ENCODE data around the gene MBNL1. TPM values are rescaled to one million over a fixed set of nuclear protein-coding genes. Genes with fewer than 3 reads are reported as not detected.

Gene MBNL1
- total and polyA plus RNA-seq, 2 of the 13 experiments (the other 11 are each of a cell fraction or from before 2014, with no cell fraction given) = 27.1 to 55.4 TPM

DNA sequence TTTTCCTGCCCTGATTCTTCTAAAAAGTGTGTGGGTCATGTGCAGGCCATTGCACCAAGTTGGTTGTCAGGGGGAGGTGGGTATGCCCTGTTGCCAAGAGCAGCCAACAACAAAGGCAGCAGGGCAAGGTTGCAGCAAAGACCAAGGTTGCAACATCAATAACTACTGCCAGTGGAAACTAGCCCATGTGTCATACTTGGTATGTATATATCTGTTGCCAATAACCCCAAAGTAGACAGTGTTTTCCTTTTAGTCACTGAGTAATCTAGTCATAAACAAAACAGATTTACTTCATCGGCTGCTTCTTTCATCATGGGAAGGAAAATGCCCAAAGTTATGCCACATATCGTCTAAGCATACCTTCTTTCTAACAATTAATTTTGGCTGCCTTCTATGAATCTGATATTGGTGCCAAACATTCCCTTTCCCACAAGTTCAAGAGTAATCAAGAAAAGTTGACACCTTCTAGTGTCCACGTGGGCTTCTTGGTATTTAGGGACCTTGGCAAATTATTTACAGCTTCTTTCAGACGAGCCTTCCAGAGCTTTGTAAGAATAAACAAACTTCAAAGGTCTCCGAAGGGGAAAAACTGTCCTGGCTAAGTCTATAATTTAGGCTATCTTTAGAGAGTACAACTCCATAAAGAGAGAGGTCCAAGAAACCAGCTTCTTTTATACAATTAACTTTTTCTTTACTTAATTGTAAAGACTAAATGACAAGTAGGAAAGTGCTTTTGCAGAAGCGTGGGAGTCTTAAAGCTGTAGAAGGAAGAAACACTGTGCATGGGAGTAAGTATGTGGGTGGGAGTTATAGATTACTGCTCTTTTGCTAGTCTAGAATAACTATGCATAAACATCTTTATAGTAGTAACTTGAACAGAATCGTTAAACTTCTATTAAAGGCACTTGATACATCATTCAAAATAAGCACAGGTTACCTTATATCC, 10.0 kb upstream of the MBNL1 start (continued):
- TF ChIP-seq, protein P1, sequence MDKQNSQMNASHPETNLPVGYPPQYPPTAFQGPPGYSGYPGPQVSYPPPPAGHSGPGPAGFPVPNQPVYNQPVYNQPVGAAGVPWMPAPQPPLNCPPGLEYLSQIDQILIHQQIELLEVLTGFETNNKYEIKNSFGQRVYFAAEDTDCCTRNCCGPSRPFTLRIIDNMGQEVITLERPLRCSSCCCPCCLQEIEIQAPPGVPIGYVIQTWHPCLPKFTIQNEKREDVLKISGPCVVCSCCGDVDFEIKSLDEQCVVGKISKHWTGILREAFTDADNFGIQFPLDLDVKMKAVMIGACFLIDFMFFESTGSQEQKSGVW (CRISPR knock-in tag; IDR thresholded peaks at IDR 0.05; ENCODE audit: borderline replicate concordance) = no peak
- TF ChIP-seq SAFB2 (CRISPR knock-in tag; IDR thresholded peaks at IDR 0.05; ENCODE audit: borderline replicate concordance, low read depth) = no peak
- TF ChIP-seq, protein P2, sequence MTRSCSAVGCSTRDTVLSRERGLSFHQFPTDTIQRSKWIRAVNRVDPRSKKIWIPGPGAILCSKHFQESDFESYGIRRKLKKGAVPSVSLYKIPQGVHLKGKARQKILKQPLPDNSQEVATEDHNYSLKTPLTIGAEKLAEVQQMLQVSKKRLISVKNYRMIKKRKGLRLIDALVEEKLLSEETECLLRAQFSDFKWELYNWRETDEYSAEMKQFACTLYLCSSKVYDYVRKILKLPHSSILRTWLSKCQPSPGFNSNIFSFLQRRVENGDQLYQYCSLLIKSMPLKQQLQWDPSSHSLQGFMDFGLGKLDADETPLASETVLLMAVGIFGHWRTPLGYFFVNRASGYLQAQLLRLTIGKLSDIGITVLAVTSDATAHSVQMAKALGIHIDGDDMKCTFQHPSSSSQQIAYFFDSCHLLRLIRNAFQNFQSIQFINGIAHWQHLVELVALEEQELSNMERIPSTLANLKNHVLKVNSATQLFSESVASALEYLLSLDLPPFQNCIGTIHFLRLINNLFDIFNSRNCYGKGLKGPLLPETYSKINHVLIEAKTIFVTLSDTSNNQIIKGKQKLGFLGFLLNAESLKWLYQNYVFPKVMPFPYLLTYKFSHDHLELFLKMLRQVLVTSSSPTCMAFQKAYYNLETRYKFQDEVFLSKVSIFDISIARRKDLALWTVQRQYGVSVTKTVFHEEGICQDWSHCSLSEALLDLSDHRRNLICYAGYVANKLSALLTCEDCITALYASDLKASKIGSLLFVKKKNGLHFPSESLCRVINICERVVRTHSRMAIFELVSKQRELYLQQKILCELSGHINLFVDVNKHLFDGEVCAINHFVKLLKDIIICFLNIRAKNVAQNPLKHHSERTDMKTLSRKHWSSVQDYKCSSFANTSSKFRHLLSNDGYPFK (CRISPR knock-in tag; IDR thresholded peaks at IDR 0.05; ENCODE audit: borderline replicate concordance) = no peak
- TF ChIP-seq, protein P3, sequence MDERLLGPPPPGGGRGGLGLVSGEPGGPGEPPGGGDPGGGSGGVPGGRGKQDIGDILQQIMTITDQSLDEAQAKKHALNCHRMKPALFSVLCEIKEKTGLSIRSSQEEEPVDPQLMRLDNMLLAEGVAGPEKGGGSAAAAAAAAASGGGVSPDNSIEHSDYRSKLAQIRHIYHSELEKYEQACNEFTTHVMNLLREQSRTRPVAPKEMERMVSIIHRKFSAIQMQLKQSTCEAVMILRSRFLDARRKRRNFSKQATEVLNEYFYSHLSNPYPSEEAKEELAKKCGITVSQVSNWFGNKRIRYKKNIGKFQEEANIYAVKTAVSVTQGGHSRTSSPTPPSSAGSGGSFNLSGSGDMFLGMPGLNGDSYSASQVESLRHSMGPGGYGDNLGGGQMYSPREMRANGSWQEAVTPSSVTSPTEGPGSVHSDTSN (CRISPR knock-in tag; IDR thresholded peaks at IDR 0.05) = no peak
- TF ChIP-seq, protein P4, sequence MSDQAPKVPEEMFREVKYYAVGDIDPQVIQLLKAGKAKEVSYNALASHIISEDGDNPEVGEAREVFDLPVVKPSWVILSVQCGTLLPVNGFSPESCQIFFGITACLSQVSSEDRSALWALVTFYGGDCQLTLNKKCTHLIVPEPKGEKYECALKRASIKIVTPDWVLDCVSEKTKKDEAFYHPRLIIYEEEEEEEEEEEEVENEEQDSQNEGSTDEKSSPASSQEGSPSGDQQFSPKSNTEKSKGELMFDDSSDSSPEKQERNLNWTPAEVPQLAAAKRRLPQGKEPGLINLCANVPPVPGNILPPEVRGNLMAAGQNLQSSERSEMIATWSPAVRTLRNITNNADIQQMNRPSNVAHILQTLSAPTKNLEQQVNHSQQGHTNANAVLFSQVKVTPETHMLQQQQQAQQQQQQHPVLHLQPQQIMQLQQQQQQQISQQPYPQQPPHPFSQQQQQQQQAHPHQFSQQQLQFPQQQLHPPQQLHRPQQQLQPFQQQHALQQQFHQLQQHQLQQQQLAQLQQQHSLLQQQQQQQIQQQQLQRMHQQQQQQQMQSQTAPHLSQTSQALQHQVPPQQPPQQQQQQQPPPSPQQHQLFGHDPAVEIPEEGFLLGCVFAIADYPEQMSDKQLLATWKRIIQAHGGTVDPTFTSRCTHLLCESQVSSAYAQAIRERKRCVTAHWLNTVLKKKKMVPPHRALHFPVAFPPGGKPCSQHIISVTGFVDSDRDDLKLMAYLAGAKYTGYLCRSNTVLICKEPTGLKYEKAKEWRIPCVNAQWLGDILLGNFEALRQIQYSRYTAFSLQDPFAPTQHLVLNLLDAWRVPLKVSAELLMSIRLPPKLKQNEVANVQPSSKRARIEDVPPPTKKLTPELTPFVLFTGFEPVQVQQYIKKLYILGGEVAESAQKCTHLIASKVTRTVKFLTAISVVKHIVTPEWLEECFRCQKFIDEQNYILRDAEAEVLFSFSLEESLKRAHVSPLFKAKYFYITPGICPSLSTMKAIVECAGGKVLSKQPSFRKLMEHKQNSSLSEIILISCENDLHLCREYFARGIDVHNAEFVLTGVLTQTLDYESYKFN (CRISPR knock-in tag; conservative IDR thresholded peaks at IDR 0.05) = peak; percentile 80
- TF ChIP-seq SRSF9 (IDR thresholded peaks at IDR 0.05; ENCODE audit: borderline replicate concordance, insufficient read depth, low read depth, low read length, poor library complexity, severe bottlenecking) = no peak
- TF ChIP-seq GPN1 (CRISPR knock-in tag; IDR thresholded peaks at IDR 0.05; ENCODE audit: borderline replicate concordance) = no peak
- no peak for TF ChIP-seq CENPX (CRISPR knock-in tag; IDR thresholded peaks at IDR 0.05)
- TF ChIP-seq SSRP1 (CRISPR knock-in tag; IDR thresholded peaks at IDR 0.05) = no peak
- peak; percentile 65; the same call in 1 of the 2 replicates for TF ChIP-seq KDM6A (CRISPR knock-in tag; IDR thresholded peaks at IDR 0.05; ENCODE audit: low read depth)
- TF ChIP-seq ESRRA (CRISPR knock-in tag; IDR thresholded peaks at IDR 0.05; ENCODE audit: low read depth) = no peak
- peak; percentile 74 for TF ChIP-seq HDAC2 (CRISPR knock-in tag; IDR thresholded peaks at IDR 0.05)
- peak; percentile 27; the same call in 1 of the 2 replicates for TF ChIP-seq TARDBP (CRISPR knock-in tag; IDR thresholded peaks at IDR 0.05)
- TF ChIP-seq ZNF672 (CRISPR knock-in tag; IDR thresholded peaks at IDR 0.05) = no peak
- peak; percentile 44; the same call in 1 of the 2 replicates for TF ChIP-seq PHF21A (CRISPR knock-in tag; IDR thresholded peaks at IDR 0.05)
- no peak for TF ChIP-seq ZNF572 (CRISPR knock-in tag; IDR thresholded peaks at IDR 0.05)
- no peak for TF ChIP-seq ZFP36L1 (CRISPR knock-in tag; IDR thresholded peaks at IDR 0.05)
- peak; percentile 94; the same call in 1 of the 2 replicates for TF ChIP-seq EHMT2 (IDR thresholded peaks at IDR 0.05; ENCODE audit: borderline replicate concordance, low read depth, low read length)
- TF ChIP-seq MXI1 (IDR thresholded peaks at IDR 0.05; ENCODE audit: borderline replicate concordance, low read depth, low read length) = peak; percentile 91; the same call in 1 of the 3 replicates
- peak; percentile 59; the same call in 1 of the 2 replicates for TF ChIP-seq ATF7 (IDR thresholded peaks at IDR 0.05)
- no peak for TF ChIP-seq ATF7 (CRISPR knock-in tag; IDR thresholded peaks at IDR 0.05)
